NT2/D1 (cell line): Measurements from ENCODE around the gene PDGFRB.

ENCODE experiments used
- DNase-seq: peaks from one replicate; pipeline ENCODE4 v3.0.0-alpha.2; 2011; ENCODE audit warnings: low read depth, low spot score
- H3K27me3 ChIP-seq: 2 replicates; pipeline ENCODE4 v1.6.0; 2011; ENCODE audit warnings: mild to moderate bottlenecking; ENCODE audit not compliant: insufficient read length, insufficient read depth
- H3K36me3 ChIP-seq: 2 replicates; pipeline ENCODE4 v1.6.1; 2011; ENCODE audit warnings: mild to moderate bottlenecking, low read length, mixed read lengths; ENCODE audit not compliant: insufficient read depth, insufficient read length
- H3K4me1 ChIP-seq: 2 replicates; pipeline ENCODE4 v1.5.1; 2011; ENCODE audit not compliant: insufficient read depth, insufficient read length
- H3K4me3 ChIP-seq: 2 replicates; pipeline ENCODE4 v1.5.1; 2011; ENCODE audit warnings: low read depth; ENCODE audit not compliant: insufficient read length
- H3K9ac ChIP-seq: 2 replicates; pipeline ENCODE4 v1.6.0; 2011; ENCODE audit warnings: low read depth; ENCODE audit not compliant: insufficient read length
- H3K9me3 ChIP-seq: 2 replicates; pipeline ENCODE4 v1.5.1; 2011; ENCODE audit warnings: mild to moderate bottlenecking, low read length; ENCODE audit not compliant: insufficient read depth
- SUZ12 ChIP-seq: IDR thresholded peaks from 2 replicates; pipeline ENCODE4 v1.6.1; 2011; ENCODE audit not compliant: insufficient read length, insufficient read depth; ENCODE audit errors: extremely low read depth
- YY1 ChIP-seq: IDR thresholded peaks from 2 replicates; pipeline ENCODE4 v1.6.1; 2011; ENCODE audit not compliant: insufficient read length, insufficient read depth
- ZNF274 ChIP-seq: IDR thresholded peaks from 2 replicates; pipeline ENCODE4 v1.6.1; 2011; ENCODE audit warnings: mild to moderate bottlenecking, low read depth, low read length

The PDGFRB gene

DNA sequence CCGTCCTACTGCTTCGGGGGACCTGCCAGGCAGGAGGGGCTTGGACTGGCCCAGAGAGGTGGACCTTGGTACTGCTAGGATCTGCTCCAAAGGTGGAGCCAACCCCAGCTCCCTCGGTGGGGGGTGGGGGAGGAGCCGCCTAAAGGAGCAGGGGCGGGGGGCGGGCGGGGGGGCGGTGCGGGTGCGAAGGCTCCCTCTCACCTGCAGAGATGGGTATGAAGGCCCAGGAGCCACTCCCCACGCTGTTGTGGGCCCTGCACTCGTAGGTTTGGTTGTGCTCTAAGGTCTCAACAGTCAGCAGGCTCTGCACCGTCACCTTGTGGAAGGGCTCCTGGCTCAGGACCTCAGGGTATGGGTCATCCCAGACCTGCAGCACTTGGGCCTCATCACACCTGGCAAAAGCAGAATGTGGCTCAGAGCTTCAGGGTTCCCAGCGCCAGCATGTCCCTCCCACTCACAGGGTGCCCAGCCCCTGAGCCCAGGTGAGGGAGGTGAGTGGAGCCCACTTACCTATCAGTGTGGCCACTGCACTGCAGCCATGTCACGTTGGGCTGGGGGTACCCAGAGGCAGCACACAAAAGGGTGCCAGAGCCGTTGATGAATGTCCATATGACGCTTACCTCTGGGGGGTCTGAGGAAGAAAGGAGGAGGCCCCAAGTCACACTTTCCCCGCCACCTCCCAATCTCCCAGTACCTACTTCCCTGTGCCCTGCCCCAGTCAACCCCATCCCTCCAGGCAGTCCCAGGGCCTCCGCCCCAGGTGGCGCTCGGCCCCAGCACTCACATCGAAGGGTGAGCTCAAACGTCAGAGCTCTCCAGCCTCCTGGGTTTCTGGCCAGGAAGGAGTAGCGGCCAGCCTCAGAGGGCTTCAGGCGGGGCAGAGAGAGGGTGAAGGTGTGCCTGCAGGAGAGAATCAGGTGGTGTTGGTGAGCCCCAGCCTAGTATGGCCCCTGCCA is 85.7 kb downstream of the PDGFRB start:
- no peak for TF ChIP-seq SUZ12
- TF ChIP-seq YY1, result no peak
- TF ChIP-seq ZNF274, result no peak
- DNase-seq, result no peak
- Histone ChIP-seq H3K4me3 (no peak overlapping the region), H3K9me3 (0 out of 2 replicates have a peak, but pooled peaks cover 3% of the 10 kb centered on the region), H3K27me3 (no peaks in the 10 kb centered on the region), H3K9ac (no peak overlapping the region), H3K4me1 (peaks cover 9% of the 10 kb centered on the region), H3K36me3 (no peaks in the 10 kb centered on the region)

DNA sequence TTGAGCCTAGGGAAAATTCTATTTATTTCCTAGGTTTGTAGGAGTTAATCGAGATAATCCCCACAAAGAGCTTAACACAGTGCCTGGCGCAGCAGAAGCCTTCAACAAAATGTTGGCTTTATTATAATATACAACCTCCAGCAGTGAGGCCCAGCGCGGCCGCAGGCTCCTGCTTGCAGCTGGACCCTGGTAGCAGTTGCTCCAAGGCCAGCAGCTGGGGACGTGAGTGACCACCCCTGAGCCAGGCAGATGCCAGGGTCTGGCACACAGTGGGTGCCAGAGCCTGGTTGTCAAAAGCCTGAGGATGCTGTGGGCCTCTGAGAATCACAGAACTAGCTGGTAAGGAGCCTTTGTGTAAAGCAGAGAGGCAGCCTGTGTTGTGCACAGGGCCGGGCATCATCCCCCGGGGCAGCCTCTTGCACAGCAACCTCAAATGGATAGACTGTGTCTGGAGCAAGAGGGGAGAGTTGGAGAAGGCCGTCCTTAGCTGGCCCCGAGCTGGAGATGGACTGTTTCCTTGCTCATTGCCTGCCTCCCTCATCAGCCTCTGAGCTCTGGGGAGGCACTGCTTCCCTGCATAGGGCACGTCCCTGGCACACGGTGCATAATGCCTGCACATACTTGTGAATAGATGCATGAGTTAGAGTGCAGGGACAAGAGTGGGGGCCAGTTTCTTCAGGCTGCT is 86.5 kb downstream of the PDGFRB start:
- H3K27me3 ChIP-seq, result no peaks in the 10 kb centered on the region
- no peak overlapping the region for H3K9ac ChIP-seq
- TF ChIP-seq ZNF274 (no peak), SUZ12 (no peak), YY1 (no peak)
- no peaks in the 10 kb centered on the region for H3K36me3 ChIP-seq
- no peak for DNase-seq
- 0 out of 2 replicates have a peak, but pooled peaks cover 3% of the 10 kb centered on the region for H3K9me3 ChIP-seq
- H3K4me1 ChIP-seq, result peaks cover 9% of the 10 kb centered on the region
- no peak overlapping the region for H3K4me3 ChIP-seq

DNA sequence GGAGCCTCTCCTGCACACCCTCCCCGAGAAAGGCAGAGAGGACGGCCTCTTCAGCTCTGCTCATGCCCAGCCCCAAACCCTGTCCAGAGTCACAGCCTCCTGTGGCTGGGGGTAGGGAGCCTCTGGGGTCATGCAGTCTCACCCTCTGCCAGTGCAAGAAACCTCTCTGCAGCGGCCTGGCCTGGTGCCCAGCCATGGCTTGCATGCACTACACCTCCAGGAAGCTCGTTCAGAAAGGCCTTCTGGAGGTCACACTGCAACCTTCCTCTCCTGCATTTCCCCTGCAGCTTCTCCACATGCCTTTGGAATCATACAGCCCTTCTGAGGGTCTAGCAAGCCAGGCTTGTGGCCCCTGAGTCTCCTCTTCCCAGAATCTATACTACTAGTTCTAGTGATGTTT is 87.2 kb downstream of the PDGFRB start:
- H3K27me3 ChIP-seq, result no peaks in the 10 kb centered on the region
- DNase-seq, result no peak

DNA sequence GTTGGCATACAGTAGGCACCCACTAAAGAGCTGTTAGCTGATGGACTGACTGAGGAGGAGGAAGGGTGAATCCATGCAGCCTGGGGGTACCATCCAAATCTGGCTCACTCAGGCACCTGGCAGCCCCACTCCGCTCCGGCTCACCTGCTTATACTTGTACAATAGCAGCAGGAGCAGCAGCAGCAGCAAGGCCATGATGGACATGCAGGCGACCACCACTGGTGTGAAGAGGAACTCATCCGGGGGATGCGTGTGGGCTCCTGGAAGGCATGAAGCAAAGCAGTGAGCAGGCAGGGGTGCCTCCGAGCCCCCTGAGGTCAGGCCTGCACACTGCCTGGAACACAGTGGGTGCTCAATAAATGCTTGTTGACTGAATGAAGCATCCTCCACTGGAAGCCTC is 87.6 kb downstream of the PDGFRB start:
- TF ChIP-seq SUZ12, result no peak
- no peak for TF ChIP-seq ZNF274
- no peak for TF ChIP-seq YY1
- DNase-seq, result no peak
- H3K4me1 ChIP-seq, result peaks cover 9% of the 10 kb centered on the region
- 0 out of 2 replicates have a peak, but pooled peaks cover 1% of the 10 kb centered on the region for H3K9me3 ChIP-seq
- no peak overlapping the region for H3K9ac ChIP-seq
- no peak overlapping the region for H3K4me3 ChIP-seq
- no peaks in the 10 kb centered on the region for H3K36me3 ChIP-seq
- no peaks in the 10 kb centered on the region for H3K27me3 ChIP-seq

More for the DNA sequence above, 87.2 kb downstream of the PDGFRB start:
- Histone ChIP-seq H3K4me1 (peaks cover 9% of the 10 kb centered on the region), H3K9me3 (0 out of 2 replicates have a peak, but pooled peaks cover 3% of the 10 kb centered on the region), H3K4me3 (no peak overlapping the region), H3K9ac (no peak overlapping the region), H3K36me3 (no peaks in the 10 kb centered on the region)
- TF ChIP-seq ZNF274, result no peak

DNA sequence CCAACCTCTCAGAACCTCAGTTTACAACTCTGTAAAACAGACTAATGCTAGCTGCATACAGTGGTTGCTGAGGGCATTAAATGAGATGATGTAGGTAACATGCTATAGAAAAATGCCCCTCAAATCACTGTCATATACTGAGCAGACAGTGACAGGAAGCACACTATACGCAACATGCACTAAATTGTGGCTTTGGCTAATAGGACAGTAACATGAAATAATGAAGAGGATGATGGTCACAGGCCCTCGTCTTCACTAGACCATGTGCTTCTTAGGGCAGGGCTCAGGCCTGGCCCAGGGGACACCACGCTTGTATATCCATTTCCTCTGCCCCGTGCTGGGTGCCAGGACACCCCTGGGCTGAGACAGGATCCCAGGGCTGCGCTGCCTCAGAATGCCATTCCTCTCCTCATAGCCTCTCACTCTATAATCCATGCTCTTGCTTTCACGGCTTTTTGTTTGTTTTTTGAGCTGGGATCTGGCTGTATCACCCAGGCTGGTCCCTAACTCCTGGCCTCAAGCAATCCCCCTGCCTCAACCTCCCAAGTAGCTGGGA is 88.2 kb downstream of the PDGFRB start:
- H3K4me3 ChIP-seq, result no peak overlapping the region

DNA sequence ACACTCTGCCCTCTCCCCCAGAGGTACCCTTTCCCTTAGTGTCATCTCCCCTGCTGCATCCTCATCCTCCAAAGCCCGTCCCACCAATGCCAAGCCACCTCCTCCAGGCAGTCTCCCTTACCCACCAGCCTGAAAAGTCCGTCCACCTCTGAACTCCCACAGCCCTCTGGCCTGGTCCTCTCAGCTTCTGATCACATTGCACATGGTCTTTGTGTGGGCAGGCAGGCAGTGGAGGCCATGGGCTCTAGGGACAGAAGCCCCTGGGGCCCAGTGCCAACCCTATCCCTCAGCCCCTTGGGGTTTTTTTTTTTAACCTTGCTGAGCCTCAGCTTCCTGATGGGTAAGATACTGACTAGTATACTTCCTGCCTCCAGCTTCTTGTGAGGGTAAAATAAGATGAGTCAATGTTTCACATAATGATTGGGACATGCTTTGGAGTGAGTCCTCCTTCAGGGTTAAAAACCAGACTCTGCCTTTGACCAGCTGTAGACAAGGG is 88.7 kb downstream of the PDGFRB start:
- no peak for TF ChIP-seq SUZ12
- no peak for TF ChIP-seq YY1
- TF ChIP-seq ZNF274, result no peak
- Histone ChIP-seq H3K4me3 (no peak overlapping the region), H3K4me1 (peaks cover 9% of the 10 kb centered on the region), H3K36me3 (no peaks in the 10 kb centered on the region), H3K9me3 (no peaks in the 10 kb centered on the region), H3K27me3 (no peaks in the 10 kb centered on the region), H3K9ac (no peak overlapping the region)
- no peak for DNase-seq

More for the DNA sequence above, 88.2 kb downstream of the PDGFRB start:
- Histone ChIP-seq H3K36me3 (no peaks in the 10 kb centered on the region), H3K4me1 (peaks cover 9% of the 10 kb centered on the region), H3K9ac (no peak overlapping the region), H3K9me3 (no peaks in the 10 kb centered on the region), H3K27me3 (no peaks in the 10 kb centered on the region)
- TF ChIP-seq YY1 (no peak), ZNF274 (no peak), SUZ12 (no peak)
- DNase-seq, result no peak
